DMS53 treated with DMSO at 0.1 percent for 48 hours (cell line): ENCODE data around the gene SLC16A3.
"Not testable (repeated sequence)": the region's sequence is repeated elsewhere in the genome, so short reads cannot be mapped to it uniquely, and the experiment has no call there.

Experiments used
- DNase-seq: peaks from one replicate; lab custom pipeline; 2025; ENCODE audit not compliant: unreplicated experiment; lab: John Stamatoyannopoulos, UW

The SLC16A3 gene

GRCh38 chr17:82228842-82229697 lies at the start of gene SLC16A3:
Gene SLC16A3, plus strand, starts transcription at chr17:82229042. Its CDS starts 6,967 bp downstream, at chr17:82236009.
- peak; percentile 23 for DNase-seq

GRCh38 chr17:82179412-82179811 lies 49.4 kb upstream of the SLC16A3 start:
- no peak for DNase-seq

- DNase-seq: no peak
Observed at GRCh38 chr17:82179946-82180475, 48.8 kb upstream of the SLC16A3 start.

GRCh38 chr17:82180776-82181528 lies 47.9 kb upstream of the SLC16A3 start:
- no peak for DNase-seq

GRCh38 chr17:82184761-82185160 lies 44.1 kb upstream of the SLC16A3 start:
- DNase-seq: no peak

- no peak for DNase-seq
Observed at GRCh38 chr17:82186221-82186620, 42.6 kb upstream of the SLC16A3 start.

- no peak for DNase-seq
Observed at GRCh38 chr17:82187500-82187899, 41.3 kb upstream of the SLC16A3 start.

GRCh38 chr17:82188001-82188961 lies 40.6 kb upstream of the SLC16A3 start:
- no peak for DNase-seq

- DNase-seq: not testable (repeated sequence)
Observed at GRCh38 chr17:82193050-82193449, 35.8 kb upstream of the SLC16A3 start.

- no peak for DNase-seq
Observed at GRCh38 chr17:82193520-82194220, 35.2 kb upstream of the SLC16A3 start.

- no peak for DNase-seq
Observed at GRCh38 chr17:82194765-82195164, 34.1 kb upstream of the SLC16A3 start.

- no peak for DNase-seq
Observed at GRCh38 chr17:82195675-82196672, 32.9 kb upstream of the SLC16A3 start.

GRCh38 chr17:82198092-82198491 lies 30.8 kb upstream of the SLC16A3 start:
- DNase-seq: no peak

GRCh38 chr17:82199496-82199895 lies 29.3 kb upstream of the SLC16A3 start:
- DNase-seq: no peak

- DNase-seq: no peak
Observed at GRCh38 chr17:82200135-82200534, 28.7 kb upstream of the SLC16A3 start.

- peak; percentile 77 for DNase-seq
Observed at GRCh38 chr17:82200743-82201497, 27.9 kb upstream of the SLC16A3 start.

GRCh38 chr17:82201498-82201910 lies 27.3 kb upstream of the SLC16A3 start:
- DNase-seq: peak; percentile 72

GRCh38 chr17:82202981-82203380 lies 25.9 kb upstream of the SLC16A3 start:
- no peak for DNase-seq
